Measurements from ENCODE around the gene RABGEF1.
"Not testable (repeated sequence)": the region's sequence is repeated elsewhere in the genome, so short reads cannot be mapped to it uniquely, and the experiment has no call there.

Gene RABGEF1

DNA sequence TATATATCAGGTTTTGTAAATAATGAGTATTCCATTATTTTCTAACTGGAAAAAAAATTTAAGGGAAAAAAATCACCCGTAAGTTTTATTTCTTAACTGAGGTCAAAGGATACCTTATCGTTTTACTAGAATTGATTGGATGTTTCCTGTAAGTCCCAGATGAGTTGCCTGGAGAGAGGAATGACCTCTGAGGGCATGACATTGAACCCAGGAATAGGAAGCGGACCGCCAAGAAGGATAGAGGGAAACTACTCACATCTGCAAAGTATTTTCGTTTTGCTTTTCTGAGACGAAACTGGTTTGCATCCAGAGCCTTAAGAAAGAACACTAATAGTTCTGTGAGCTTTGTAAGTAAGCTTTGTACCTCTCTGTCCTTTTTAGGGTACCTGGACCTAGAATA, 17.4 kb downstream of the RABGEF1 start:
- no peak for ATAC-seq
- TF ChIP-seq CREB5 (CRISPR knock-in tag; IDR thresholded peaks at IDR 0.05; ENCODE audit: low read depth), result no peak
- TF ChIP-seq, protein P1, sequence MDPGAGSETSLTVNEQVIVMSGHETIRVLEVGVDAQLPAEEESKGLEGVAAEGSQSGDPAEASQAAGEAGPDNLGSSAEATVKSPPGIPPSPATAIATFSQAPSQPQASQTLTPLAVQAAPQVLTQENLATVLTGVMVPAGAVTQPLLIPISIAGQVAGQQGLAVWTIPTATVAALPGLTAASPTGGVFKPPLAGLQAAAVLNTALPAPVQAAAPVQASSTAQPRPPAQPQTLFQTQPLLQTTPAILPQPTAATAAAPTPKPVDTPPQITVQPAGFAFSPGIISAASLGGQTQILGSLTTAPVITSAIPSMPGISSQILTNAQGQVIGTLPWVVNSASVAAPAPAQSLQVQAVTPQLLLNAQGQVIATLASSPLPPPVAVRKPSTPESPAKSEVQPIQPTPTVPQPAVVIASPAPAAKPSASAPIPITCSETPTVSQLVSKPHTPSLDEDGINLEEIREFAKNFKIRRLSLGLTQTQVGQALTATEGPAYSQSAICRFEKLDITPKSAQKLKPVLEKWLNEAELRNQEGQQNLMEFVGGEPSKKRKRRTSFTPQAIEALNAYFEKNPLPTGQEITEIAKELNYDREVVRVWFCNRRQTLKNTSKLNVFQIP (CRISPR knock-in tag; IDR thresholded peaks at IDR 0.05; ENCODE audit: borderline replicate concordance, low read depth), result no peak
- no peak for TF ChIP-seq RARB (CRISPR knock-in tag; IDR thresholded peaks at IDR 0.05)
- TF ChIP-seq SNAI2 (CRISPR knock-in tag; IDR thresholded peaks at IDR 0.05), result no peak
- no peak for TF ChIP-seq OSR1 (CRISPR knock-in tag; IDR thresholded peaks at IDR 0.05)
- TF ChIP-seq ZNF565 (CRISPR knock-in tag; conservative IDR thresholded peaks at IDR 0.05; ENCODE audit: low read depth), result no peak
- TF ChIP-seq TCF4 (CRISPR knock-in tag; IDR thresholded peaks at IDR 0.05; ENCODE audit: borderline replicate concordance), result no peak
- TF ChIP-seq, protein P2, sequence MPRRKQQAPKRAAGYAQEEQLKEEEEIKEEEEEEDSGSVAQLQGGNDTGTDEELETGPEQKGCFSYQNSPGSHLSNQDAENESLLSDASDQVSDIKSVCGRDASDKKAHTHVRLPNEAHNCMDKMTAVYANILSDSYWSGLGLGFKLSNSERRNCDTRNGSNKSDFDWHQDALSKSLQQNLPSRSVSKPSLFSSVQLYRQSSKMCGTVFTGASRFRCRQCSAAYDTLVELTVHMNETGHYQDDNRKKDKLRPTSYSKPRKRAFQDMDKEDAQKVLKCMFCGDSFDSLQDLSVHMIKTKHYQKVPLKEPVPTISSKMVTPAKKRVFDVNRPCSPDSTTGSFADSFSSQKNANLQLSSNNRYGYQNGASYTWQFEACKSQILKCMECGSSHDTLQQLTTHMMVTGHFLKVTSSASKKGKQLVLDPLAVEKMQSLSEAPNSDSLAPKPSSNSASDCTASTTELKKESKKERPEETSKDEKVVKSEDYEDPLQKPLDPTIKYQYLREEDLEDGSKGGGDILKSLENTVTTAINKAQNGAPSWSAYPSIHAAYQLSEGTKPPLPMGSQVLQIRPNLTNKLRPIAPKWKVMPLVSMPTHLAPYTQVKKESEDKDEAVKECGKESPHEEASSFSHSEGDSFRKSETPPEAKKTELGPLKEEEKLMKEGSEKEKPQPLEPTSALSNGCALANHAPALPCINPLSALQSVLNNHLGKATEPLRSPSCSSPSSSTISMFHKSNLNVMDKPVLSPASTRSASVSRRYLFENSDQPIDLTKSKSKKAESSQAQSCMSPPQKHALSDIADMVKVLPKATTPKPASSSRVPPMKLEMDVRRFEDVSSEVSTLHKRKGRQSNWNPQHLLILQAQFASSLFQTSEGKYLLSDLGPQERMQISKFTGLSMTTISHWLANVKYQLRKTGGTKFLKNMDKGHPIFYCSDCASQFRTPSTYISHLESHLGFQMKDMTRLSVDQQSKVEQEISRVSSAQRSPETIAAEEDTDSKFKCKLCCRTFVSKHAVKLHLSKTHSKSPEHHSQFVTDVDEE (CRISPR knock-in tag; IDR thresholded peaks at IDR 0.05), result no peak
- no peak for TF ChIP-seq CSDC2 (CRISPR knock-in tag; IDR thresholded peaks at IDR 0.05)
- TF ChIP-seq ISL1 (CRISPR knock-in tag; IDR thresholded peaks at IDR 0.05), result no peak
- no peak for TF ChIP-seq BACH2 (CRISPR knock-in tag; IDR thresholded peaks at IDR 0.05; ENCODE audit: borderline replicate concordance)

DNA sequence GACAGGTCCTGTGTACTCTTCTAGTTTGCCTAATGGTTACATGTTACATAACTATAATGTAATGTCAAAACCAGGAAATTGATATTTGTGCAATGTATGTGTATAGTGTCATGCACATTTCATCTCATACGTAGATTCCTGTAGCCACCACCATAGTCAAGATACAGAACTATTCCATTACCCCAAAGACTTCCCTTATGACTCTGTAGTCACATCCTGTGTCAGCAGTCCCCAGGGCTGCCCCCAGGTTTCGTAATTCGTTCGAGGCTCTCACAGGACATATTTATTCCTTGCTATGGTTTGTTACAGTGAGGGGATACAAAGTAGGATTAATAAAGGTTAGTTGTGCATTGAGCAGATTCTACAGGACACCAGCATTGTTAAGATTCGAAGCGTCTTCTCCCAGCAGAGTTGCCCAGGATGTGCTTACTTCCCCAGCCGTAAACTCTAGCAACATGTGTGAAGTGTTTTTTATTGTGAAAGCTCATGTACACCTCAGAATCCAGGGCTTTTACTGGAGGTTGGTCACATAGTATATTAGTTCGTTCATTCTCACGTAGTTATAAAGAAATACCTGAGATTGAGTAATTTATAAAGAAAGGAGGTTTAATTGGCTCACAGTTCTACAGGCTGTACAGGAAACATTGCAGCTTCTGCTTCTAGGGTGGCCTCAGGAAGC, 18.6 kb downstream of the RABGEF1 start:
- TF ChIP-seq GLIS3 (CRISPR knock-in tag; IDR thresholded peaks at IDR 0.05), result no peak
- no peak for TF ChIP-seq RARB (CRISPR knock-in tag; IDR thresholded peaks at IDR 0.05)
- TF ChIP-seq SNAI2 (CRISPR knock-in tag; IDR thresholded peaks at IDR 0.05), result no peak
- no peak for TF ChIP-seq PATZ1 (CRISPR knock-in tag; IDR thresholded peaks at IDR 0.05; ENCODE audit: borderline replicate concordance)
- TF ChIP-seq ZFP3 (CRISPR knock-in tag; IDR thresholded peaks at IDR 0.05), result no peak
- no peak for TF ChIP-seq ZC3H10 (CRISPR knock-in tag; IDR thresholded peaks at IDR 0.05)
- TF ChIP-seq, protein P2 (CRISPR knock-in tag; IDR thresholded peaks at IDR 0.05), result no peak
- no peak for TF ChIP-seq ZNF70 (CRISPR knock-in tag; IDR thresholded peaks at IDR 0.05)
- no peak for ATAC-seq

DNA sequence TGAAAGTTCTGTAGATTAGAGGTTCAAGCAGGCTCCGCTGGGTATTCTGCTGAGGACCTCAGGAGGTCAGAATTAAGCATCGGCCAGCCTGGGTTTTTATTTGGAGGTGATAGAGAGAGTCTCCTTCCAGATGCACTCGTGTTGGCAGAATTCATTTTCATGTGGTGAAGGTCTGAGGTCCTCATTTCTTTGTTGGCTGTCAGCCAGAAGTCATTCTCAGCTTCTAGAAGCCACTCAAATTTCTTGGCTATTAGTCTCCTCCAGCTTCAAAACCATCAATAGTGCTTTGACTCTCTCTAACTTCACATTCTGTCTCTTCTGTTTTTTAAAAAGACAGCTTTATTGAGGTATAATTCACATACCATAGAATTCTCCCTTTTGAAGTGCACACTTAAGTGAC, 22.6 kb downstream of the RABGEF1 start:
- not testable (repeated sequence) for ATAC-seq
